ENCODE data around the gene WRAP73.

WRAP73 gene

GRCh38 chr1:3620708-3621107 is 29.2 kb downstream of the WRAP73 start:
- Histone ChIP-seq H3K36me3 (replicated peaks; ENCODE audit: low read depth, low read length) (no peaks in the 10 kb centered on the region), H2AFZ (ENCODE audit: low read depth, low read length) (no peak overlapping the region), H3K9me3 (ENCODE audit: insufficient read depth, low read length) (no peaks in the 10 kb centered on the region), H4K20me1 (ENCODE audit: insufficient read depth, low read length) (no peaks in the 10 kb centered on the region), H3K4me1 (ENCODE audit: low read length) (peaks cover 11% of the 10 kb centered on the region), H3K27me3 (ENCODE audit: low read depth, low read length) (no peaks in the 10 kb centered on the region), H3K27ac (ENCODE audit: low read length) (no peak overlapping the region), H3K4me2 (ENCODE audit: low read length) (0 out of 2 replicates have a peak overlapping the region, but pooled peaks have one; percentile 38), H3K79me2 (ENCODE audit: low read length) (no peaks in the 10 kb centered on the region), H3K4me3 (ENCODE audit: low read length) (no peak overlapping the region), H3K9ac (ENCODE audit: low read length) (no peak overlapping the region)
- no peak for TF ChIP-seq EZH2phosphoT487 (IDR thresholded peaks at IDR 0.05; ENCODE audit: low read depth)
- TF ChIP-seq, protein P1, sequence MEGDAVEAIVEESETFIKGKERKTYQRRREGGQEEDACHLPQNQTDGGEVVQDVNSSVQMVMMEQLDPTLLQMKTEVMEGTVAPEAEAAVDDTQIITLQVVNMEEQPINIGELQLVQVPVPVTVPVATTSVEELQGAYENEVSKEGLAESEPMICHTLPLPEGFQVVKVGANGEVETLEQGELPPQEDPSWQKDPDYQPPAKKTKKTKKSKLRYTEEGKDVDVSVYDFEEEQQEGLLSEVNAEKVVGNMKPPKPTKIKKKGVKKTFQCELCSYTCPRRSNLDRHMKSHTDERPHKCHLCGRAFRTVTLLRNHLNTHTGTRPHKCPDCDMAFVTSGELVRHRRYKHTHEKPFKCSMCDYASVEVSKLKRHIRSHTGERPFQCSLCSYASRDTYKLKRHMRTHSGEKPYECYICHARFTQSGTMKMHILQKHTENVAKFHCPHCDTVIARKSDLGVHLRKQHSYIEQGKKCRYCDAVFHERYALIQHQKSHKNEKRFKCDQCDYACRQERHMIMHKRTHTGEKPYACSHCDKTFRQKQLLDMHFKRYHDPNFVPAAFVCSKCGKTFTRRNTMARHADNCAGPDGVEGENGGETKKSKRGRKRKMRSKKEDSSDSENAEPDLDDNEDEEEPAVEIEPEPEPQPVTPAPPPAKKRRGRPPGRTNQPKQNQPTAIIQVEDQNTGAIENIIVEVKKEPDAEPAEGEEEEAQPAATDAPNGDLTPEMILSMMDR (IDR thresholded peaks at IDR 0.05; ENCODE audit: low read depth, low read length): no peak

DNA sequence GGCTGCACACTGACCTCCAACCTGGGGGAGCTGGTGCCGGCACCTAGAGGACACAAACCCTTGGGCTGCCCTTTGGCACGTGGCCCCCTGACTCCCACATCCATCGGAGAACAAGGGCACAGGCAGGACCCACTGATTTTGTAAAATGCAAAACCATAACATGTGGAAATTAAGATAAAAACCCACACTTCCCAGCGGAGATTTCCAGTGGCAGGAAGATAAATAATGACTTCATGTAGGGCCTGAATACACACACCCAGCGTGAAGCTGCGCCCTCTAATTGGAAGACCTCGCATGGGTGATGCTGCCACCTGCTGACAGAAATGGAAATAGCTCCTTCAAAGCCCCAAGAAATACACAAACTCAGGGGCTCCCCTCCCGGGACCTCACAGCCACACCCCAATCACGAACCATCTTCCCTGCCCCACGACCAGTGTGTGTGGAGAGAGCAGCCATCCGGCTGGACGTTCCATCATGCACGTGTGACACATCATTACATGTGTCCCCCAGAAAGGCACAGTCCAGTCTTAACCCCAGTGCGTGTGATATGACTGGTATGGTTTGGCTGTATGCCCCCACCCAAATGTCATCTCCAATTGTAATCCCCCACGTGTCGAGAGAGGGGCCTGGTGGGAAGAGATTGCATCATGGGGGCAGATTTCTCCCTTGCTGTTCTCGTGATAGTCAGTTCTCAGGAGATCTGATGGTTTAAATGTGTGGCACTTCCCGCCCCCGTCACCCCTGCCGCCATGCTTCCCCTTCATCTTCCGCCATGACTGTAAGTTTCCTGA is 30.8 kb downstream of the WRAP73 start:
- Histone ChIP-seq H3K4me2 (ENCODE audit: low read length) (peak overlapping the region; percentile 48), H3K9ac (ENCODE audit: low read length) (no peak overlapping the region), H4K20me1 (ENCODE audit: insufficient read depth, low read length) (no peaks in the 10 kb centered on the region)

GRCh38 chr1:3618531-3618880 is 31.4 kb downstream of the WRAP73 start:
- H2AFZ ChIP-seq (ENCODE audit: low read depth, low read length): peak overlapping the region; percentile 69; the same call in 1 of the 2 replicates
- H3K36me3 ChIP-seq (replicated peaks; ENCODE audit: low read depth, low read length): no peaks in the 10 kb centered on the region
- no peak overlapping the region for H3K4me3 ChIP-seq (ENCODE audit: low read length)
- no peaks in the 10 kb centered on the region for H4K20me1 ChIP-seq (ENCODE audit: insufficient read depth, low read length)
- H3K27me3 ChIP-seq (ENCODE audit: low read depth, low read length): peaks cover 12% of the 10 kb centered on the region
- TF ChIP-seq EZH2phosphoT487 (IDR thresholded peaks at IDR 0.05; ENCODE audit: low read depth): no peak
- TF ChIP-seq, protein P1 (IDR thresholded peaks at IDR 0.05; ENCODE audit: low read depth, low read length): no peak
- no peaks in the 10 kb centered on the region for H3K9me3 ChIP-seq (ENCODE audit: insufficient read depth, low read length)
- peak overlapping the region; percentile 48 for H3K4me2 ChIP-seq (ENCODE audit: low read length)
- H3K27ac ChIP-seq (ENCODE audit: low read length): no peak overlapping the region
- no peak overlapping the region for H3K9ac ChIP-seq (ENCODE audit: low read length)
- H3K4me1 ChIP-seq (ENCODE audit: low read length): peaks cover 3% of the 10 kb centered on the region; the same call in 1 of the 2 replicates
- no peaks in the 10 kb centered on the region for H3K79me2 ChIP-seq (ENCODE audit: low read length)

More for the DNA sequence above, 30.8 kb downstream of the WRAP73 start:
- Histone ChIP-seq H3K79me2 (ENCODE audit: low read length) (no peaks in the 10 kb centered on the region), H2AFZ (ENCODE audit: low read depth, low read length) (peak overlapping the region; percentile 69; the same call in 1 of the 2 replicates), H3K27me3 (ENCODE audit: low read depth, low read length) (peaks cover 12% of the 10 kb centered on the region), H3K9me3 (ENCODE audit: insufficient read depth, low read length) (no peaks in the 10 kb centered on the region), H3K27ac (ENCODE audit: low read length) (no peak overlapping the region), H3K4me3 (ENCODE audit: low read length) (no peak overlapping the region), H3K4me1 (ENCODE audit: low read length) (peaks cover 9% of the 10 kb centered on the region; the same call in 1 of the 2 replicates), H3K36me3 (replicated peaks; ENCODE audit: low read depth, low read length) (no peaks in the 10 kb centered on the region)
- no peak for TF ChIP-seq EZH2phosphoT487 (IDR thresholded peaks at IDR 0.05; ENCODE audit: low read depth)
- TF ChIP-seq, protein P1 (IDR thresholded peaks at IDR 0.05; ENCODE audit: low read depth, low read length): peak; percentile 83

GRCh38 chr1:3617806-3618345 is 32.0 kb downstream of the WRAP73 start:
- Histone ChIP-seq H3K4me2 (ENCODE audit: low read length) (no peak overlapping the region), H3K4me1 (ENCODE audit: low read length) (0 out of 2 replicates have a peak, but pooled peaks cover 3% of the 10 kb centered on the region), H3K27ac (ENCODE audit: low read length) (no peak overlapping the region), H2AFZ (ENCODE audit: low read depth, low read length) (no peak overlapping the region), H3K9me3 (ENCODE audit: insufficient read depth, low read length) (no peaks in the 10 kb centered on the region), H3K4me3 (ENCODE audit: low read length) (no peak overlapping the region), H3K79me2 (ENCODE audit: low read length) (no peaks in the 10 kb centered on the region), H4K20me1 (ENCODE audit: insufficient read depth, low read length) (no peaks in the 10 kb centered on the region), H3K9ac (ENCODE audit: low read length) (no peak overlapping the region), H3K36me3 (replicated peaks; ENCODE audit: low read depth, low read length) (no peaks in the 10 kb centered on the region), H3K27me3 (ENCODE audit: low read depth, low read length) (peaks cover 12% of the 10 kb centered on the region)
- no peak for TF ChIP-seq EZH2phosphoT487 (IDR thresholded peaks at IDR 0.05; ENCODE audit: low read depth)
- TF ChIP-seq, protein P1 (IDR thresholded peaks at IDR 0.05; ENCODE audit: low read depth, low read length): no peak

Measured in OCI-LY3 (cell line).